Measurements from ENCODE around the gene MLYCD. TPM values are rescaled to one million over a fixed set of nuclear protein-coding genes. Genes with fewer than 3 reads are reported as not detected.
"Not testable (repeated sequence)": the region's sequence is repeated elsewhere in the genome, so short reads cannot be mapped to it uniquely, and the experiment has no call there.

The MLYCD gene
- total RNA-seq, 1 experiment from 2014 or later: 1.0 TPM

DNA sequence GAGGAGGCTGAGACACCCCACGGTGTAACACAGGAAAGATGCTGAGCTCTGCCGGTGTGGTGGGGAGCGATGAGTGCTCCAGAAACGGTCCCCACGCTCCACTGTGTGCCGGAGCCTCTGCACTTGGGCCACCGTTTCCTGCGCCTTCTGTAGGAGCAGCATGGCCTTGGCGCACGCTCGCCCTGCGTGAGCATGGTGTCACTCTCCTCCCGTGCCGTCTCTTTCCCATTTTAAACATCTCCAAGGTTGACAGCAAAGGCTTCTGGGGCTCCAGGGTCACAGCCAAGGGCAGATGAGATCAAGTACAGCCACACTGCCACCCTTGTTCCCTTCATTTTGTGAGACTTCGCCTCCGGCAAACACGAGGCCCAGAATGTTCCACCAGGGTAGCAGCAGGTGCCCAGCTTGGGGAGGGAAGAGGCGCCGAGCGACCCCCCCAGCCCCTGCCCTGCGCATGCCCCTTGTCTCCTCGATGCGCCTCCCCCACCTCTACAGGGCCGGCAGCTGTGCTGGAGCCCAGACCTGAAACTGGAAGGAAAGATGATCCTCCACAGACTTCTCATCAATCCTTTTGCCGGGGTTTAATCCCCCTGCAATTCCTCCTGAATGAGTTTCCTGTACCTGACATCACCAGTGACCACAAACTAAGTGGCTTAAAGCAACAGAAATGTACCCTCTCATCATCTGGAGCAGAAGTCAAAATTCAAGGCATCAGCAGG is 34.2 kb downstream of the MLYCD start:
- Histone ChIP-seq H3K9me3 (no peaks in the 10 kb centered on the region), H3K4me3 (no peak overlapping the region), H3K27me3 (no peaks in the 10 kb centered on the region), H3K36me3 (no peaks in the 10 kb centered on the region)
- DNase-seq: no peak

DNA sequence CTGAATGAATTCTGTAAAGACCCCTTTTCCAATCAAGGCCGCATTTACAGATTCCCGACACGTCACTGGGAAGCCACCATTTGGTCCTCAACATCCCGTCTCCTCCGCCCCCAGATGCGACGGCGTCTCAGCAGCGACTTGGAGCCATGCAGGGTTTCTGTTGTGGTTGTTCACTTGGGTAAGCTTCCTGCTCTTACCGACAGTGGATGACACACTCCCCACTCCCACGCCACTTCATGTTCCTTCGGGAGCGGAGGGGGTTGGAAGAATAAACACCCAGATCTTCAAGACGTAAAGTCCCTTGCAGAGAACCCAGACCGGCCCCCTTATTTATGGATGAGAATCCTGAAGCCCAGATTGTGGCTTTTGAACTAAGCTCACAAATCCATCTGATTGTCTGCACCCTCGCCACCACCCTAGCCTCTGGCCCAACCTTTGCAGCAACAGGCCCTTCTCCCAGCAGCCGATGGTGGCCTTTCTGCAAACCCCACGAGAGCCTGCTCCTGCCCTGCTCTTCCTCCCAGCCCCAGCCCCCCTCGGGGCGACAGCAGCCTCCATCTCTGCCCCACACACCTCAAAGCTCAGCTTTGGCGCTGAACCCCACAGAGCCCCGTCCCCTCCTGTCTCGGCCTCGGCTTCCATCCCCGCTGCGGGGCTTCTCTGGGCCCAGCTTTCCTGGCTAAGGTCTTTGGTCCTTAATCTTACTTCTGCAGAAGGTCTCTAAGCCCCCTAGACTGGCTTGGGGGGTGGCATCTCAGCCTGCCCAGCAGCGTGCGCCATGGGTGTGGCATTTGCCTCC is 35.2 kb downstream of the MLYCD start:
- no peak for DNase-seq
- Histone ChIP-seq H3K27me3 (no peaks in the 10 kb centered on the region), H3K4me3 (no peak overlapping the region), H3K9me3 (no peaks in the 10 kb centered on the region), H3K36me3 (no peaks in the 10 kb centered on the region)

DNA sequence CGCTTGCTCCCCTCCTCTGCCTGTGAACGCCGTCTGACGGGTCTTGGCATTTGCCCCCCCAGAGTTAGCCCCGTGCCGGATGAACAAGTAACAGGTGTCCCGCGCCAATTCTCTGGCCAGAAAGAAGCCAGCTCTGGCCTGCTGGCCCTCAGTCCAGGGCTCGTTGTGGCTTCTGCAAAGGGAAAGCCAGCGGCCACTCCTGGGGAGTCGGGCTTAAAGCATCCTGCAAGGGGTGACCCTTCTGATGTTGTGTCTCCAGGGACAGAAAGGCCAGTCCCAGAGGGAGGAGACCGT is 35.7 kb downstream of the MLYCD start:
- H3K27me3 ChIP-seq: no peaks in the 10 kb centered on the region
- H3K9me3 ChIP-seq: no peaks in the 10 kb centered on the region
- no peak for DNase-seq
- no peaks in the 10 kb centered on the region for H3K36me3 ChIP-seq
- H3K4me3 ChIP-seq: no peak overlapping the region

DNA sequence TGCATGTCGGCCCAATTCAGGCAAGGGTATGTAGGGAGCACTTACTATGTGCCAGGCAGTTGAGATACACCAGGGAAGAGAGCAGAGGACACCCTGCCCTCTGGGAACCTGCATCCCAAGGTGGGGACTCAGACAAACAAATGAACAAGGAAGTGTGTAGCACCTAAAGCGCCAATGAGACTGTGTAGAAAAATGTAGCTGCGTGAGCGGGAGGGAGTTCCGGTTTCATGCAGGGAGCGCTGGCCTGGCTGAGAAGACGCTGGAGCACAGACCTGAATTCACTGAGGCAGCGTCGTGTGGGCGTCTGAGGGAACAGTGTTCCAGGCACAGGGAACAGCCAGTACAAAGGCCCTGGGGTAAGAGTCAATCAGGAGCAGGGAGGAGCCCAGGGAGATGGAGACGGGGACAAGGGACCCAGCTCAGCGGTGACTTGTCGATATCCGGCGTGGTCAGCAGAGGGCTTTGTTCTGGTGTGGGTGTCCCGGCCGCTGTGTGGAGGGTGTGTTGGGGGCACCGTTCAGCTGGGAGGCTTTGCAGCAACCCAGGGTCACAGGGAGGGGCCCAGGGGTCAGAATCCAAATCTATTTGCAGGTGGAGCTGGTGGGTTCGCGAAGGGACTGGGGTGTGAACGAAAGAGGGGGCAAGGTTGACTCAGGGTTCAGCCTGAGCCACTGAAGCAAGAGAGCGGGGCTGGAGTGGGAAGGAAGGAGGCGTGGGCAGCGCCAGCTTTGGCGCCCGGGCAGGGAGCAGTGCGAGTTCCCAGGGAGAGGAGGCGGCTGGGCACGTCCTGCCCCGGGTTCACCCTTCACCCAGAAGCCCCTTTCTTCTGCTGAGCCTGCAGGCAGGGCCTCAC is 36.3 kb downstream of the MLYCD start:
- DNase-seq: no peak
- no peaks in the 10 kb centered on the region for H3K27me3 ChIP-seq
- no peaks in the 10 kb centered on the region for H3K9me3 ChIP-seq
- H3K36me3 ChIP-seq: no peaks in the 10 kb centered on the region
- H3K4me3 ChIP-seq: no peak overlapping the region

DNA sequence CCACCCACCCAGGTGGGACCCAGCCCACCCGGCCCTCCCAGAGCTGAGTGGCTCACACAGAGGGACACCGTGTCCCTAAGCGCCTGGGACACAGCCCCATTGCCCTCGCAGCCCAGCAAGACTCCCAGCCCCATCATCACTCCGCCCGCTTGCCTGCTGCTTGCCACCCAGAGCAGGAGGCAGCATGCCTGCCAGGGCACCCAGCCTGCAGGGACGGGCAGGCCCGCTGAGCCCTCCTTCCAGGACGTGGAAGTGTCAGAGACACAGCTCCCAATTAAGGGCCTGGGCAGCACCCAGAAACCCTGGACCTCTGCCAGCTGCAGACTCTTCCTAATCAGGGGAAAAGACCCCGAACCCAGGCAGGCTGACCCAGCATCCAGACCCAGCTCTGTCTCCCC is 36.9 kb downstream of the MLYCD start:
- Histone ChIP-seq H3K27me3 (no peaks in the 10 kb centered on the region), H3K9me3 (no peaks in the 10 kb centered on the region), H3K36me3 (no peaks in the 10 kb centered on the region), H3K4me3 (no peak overlapping the region)
- no peak for DNase-seq

DNA sequence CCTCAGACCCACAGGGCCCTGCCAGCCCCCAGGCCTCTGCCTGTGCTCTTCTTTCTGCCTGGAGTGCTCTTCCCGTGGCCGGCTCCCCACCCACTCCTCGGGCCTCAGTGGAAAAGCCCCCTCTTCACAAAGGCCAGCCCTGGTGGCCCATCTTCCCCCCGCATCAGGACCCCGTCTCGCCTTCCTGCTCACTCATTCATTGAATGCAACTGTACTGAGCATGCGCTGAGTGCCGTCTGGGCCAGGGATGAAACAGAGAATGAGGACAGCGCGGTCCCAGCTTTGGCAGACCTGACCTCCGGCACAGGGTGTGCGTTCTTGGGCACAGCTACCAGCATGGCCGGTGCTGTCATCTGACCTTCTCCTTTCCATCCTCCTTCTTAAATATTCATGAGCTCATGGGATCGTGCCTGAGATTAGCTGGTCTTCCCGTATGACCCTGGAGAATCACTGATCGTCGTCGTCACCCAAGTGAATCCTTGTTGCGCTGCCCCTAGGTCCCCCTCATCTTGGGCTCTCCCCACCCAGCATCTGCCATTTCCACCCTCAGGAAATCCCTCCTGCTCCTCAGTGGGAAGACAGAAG is 37.8 kb downstream of the MLYCD start:
- no peaks in the 10 kb centered on the region for H3K9me3 ChIP-seq
- no peaks in the 10 kb centered on the region for H3K27me3 ChIP-seq
- no peak for DNase-seq
- no peak overlapping the region for H3K4me3 ChIP-seq
- H3K36me3 ChIP-seq: no peaks in the 10 kb centered on the region

DNA sequence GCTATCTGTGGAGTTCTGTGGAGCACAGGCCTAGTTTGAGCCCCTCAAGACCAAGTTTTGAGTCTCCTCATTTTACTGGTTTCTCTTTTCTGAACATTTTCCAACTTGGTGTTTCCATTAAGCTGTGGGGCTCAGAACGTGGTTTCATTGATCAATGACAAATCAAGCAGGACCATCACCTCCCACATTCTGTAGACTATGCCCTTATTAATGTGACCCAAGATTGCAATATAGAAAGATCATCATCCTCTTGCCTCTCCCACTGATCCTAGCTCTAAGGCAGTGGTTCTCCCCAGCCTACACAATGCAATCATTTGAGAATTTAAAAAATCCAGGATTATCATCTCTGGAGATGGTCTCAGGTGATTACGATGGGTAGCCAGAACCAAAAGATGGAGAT is 38.4 kb downstream of the MLYCD start:
- Histone ChIP-seq H3K9me3 (no peaks in the 10 kb centered on the region), H3K27me3 (no peaks in the 10 kb centered on the region), H3K4me3 (no peak overlapping the region), H3K36me3 (no peaks in the 10 kb centered on the region)
- no peak for DNase-seq

DNA sequence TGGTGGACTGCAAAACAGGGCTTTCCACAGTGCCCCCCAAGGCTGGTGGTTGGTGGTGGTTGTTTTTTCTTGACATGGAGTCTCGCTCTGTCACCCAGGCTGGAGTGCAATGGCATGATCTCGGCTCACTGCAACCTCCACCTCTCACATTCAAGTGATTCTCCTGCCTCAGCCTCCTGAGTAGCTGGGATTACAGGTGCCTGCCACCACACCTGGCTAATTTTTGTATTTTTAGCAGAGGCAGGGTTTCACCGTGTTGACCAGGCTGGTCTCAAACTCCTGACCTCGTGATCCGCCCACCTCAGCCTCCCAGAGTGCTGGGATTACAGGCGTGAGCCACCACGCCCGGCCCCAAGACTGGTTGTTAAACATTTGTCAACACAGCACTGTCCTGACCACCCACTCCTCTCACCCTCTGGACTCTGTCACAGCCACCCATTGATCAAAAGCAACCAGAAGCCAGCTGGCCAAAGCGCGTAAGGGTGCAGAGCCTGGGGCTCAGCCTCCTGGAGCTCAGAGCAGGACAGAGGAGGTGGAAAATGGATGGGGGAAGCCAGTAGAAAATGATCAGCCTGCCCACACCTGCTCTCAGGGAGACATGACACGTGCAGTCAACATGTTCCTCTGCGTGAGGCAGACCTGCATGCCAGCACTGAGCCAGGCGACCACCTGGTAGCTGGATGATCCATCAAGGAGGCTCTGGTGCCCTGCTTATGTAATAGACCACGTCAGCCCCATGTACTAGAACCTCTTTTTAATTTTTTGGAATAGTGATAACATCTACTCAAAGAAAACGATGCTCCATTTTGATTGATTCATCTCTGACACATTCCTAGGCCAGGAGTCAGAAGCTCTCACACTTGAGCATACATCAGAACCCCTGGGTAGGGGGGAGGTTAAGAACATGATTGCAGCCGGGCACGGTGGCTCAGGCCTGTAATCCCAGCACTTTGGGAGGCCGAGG is 39.3 kb downstream of the MLYCD start:
- no peaks in the 10 kb centered on the region for H3K36me3 ChIP-seq
- H3K9me3 ChIP-seq: no peaks in the 10 kb centered on the region
- no peak for DNase-seq
- no peak overlapping the region for H3K4me3 ChIP-seq
- H3K27me3 ChIP-seq: no peaks in the 10 kb centered on the region

DNA sequence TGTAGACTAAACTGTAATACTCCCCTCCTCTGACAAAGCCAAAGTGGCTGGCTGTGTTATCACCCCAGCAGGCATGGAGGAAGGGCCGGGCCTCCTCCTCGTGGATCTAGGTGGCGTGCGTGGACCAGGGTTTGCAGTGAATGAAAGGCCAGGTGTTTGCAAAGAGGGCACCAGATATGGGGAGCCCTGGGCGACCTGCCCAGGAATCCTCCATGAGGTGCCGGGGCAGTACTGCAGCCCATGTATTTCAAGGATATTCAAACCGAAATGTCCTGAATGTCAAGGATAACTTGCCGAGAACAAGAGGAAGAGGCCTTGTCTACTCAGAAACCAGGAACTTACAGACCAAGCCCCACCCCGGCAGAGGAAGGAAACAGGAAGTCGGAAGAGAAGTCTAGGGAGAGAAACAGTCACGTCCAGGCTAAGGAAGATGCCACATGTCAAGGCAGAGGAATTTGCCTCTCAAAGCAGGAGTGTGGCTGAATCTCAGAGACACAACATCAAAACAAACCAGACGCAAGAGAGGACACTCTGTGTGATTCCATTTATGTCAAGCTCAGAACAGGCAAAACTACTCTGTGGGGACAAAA is 40.4 kb downstream of the MLYCD start:
- no peak for DNase-seq
- Histone ChIP-seq H3K9me3 (no peaks in the 10 kb centered on the region), H3K36me3 (no peaks in the 10 kb centered on the region), H3K4me3 (no peak overlapping the region), H3K27me3 (no peaks in the 10 kb centered on the region)

DNA sequence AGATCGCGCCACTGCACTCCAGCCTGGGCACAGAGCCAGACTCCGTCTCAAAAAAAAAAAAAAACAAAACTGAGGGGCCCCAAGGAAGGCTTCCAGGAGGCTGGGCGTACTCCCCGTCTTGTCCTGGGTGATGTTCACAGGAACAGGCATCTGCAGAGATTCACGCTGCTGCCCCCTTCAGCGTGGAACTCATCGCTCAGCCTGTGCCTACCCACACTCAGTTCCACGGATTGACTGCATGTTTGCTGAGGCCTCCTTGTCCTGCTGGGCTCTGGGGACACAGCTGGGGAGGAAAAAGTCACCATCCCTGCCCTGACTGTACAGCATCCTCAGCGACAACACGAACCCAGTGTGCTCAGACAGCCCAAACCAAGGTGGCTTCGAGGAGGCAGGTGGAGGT is 41.2 kb downstream of the MLYCD start:
- no peaks in the 10 kb centered on the region for H3K36me3 ChIP-seq
- H3K4me3 ChIP-seq: no peak overlapping the region
- no peak for DNase-seq
- no peaks in the 10 kb centered on the region for H3K27me3 ChIP-seq
- no peaks in the 10 kb centered on the region for H3K9me3 ChIP-seq

DNA sequence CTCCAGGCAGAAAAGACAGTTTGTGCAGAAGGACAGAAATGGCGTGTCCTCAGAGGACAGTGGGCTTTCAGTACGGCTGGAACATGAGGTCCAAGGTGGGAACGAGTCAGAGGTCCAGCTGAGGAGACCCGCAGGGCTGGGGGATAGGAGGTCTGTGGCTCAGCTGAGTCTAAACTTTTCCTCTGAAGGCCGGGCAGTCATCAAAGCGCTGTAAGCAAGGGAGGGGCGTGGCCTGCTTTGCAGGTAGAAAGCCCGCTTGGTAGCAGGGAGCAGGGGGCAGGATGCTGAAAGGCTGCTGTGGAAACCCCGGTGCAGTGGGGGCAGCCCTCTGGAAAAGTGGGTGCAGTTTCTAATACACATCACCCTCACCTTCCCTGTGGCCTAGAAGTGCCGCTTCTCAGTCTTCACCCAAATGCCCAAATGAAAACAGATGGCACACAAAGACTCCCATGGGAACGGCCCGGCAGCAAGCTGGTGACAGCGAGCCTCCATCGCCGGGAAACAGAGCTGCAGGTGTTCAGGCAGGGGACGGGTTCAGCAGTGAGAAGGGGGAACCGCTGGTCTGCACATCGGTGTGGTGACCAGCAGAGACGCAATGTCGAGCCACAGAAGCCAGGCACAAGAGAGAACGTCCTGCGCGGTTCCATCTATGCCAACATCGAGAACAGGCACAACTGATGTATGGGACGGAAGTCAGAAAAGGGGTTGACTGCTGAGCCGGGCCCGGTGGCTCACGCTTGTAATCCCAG is 41.9 kb downstream of the MLYCD start:
- no peak for DNase-seq
- Histone ChIP-seq H3K27me3 (no peaks in the 10 kb centered on the region), H3K9me3 (no peaks in the 10 kb centered on the region), H3K36me3 (no peaks in the 10 kb centered on the region), H3K4me3 (no peak overlapping the region)

DNA sequence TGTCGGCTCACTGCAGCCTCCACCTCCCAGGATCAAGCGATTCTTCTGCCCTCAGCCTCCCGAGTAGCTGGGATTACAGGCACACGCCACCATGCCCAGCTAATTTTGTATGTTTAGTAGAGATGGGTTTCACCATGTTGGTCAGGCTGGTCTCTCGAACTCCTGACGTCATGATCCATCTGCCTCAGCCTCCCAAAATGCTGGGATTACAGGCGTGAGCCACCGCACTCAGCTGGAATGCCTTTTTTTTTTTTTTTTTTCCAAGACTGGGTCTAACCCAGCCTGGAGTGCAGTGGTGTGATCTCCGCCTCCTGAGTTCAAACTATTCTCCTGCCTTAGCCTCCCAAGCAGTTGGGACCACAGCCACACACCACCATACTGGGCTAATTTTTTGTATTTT is 42.6 kb downstream of the MLYCD start:
- DNase-seq, H3K36me3 ChIP-seq, H3K4me3 ChIP-seq, H3K9me3 ChIP-seq, H3K27me3 ChIP-seq: not testable (repeated sequence)

DNA sequence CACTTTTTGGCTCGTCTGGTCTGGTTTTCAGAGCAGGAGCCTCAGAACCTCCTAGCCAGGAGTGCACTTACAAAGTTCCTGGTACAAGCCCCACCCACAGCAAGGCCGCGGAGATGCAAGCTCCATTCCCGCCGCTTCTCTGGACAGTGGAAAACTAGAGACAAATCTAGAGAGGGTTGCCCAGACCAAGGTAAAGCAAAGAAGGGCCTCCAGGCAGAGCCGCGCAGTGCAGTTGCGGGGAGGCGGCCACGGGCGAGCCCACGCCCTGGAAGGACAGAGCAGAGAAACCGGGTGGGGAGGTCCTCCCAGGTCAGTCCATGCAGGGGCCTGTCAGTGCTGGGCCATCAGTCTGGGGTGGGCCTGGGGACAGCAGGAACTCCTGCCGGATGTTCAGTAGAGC is 43.2 kb downstream of the MLYCD start:
- H3K9me3 ChIP-seq: no peaks in the 10 kb centered on the region
- no peak for DNase-seq
- no peaks in the 10 kb centered on the region for H3K36me3 ChIP-seq
- no peaks in the 10 kb centered on the region for H3K27me3 ChIP-seq
- H3K4me3 ChIP-seq: no peak overlapping the region

DNA sequence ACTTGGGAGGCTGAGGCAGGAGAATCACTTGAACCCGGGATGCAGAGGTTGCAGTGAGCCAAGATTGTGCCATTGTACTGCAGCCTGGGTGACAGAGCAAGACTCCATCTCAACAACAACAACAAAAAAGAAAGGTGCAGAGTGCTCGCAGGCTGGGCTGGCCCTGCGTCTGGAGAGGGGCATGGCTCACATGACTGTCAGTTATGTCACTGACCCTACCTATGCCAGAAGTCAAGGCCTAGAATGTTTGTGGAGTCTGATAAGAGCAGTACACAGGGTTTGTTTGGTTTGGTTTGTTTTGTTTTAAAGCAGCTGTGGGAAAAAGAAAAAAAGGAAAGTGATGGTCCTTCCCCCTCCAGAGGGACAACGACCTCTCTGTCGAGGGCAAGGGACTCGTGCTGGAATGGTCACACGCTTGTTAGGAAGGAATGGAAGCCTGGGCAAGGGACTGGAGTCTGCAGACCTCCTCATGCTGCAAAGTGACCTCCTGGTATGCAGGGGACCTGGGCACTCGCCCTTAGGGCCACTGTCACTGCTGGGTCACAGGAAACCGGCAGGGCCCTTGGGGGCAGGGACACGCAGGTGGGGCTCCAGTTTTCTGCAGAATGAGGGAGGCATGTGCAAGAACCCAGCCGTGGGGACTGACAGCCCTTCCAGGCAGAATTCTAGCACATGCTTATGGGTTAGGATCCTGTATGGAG is 44.0 kb downstream of the MLYCD start:
- DNase-seq: no peak
- H3K36me3 ChIP-seq: no peaks in the 10 kb centered on the region
- H3K4me3 ChIP-seq: no peak overlapping the region
- no peaks in the 10 kb centered on the region for H3K27me3 ChIP-seq
- H3K9me3 ChIP-seq: no peaks in the 10 kb centered on the region

DNA sequence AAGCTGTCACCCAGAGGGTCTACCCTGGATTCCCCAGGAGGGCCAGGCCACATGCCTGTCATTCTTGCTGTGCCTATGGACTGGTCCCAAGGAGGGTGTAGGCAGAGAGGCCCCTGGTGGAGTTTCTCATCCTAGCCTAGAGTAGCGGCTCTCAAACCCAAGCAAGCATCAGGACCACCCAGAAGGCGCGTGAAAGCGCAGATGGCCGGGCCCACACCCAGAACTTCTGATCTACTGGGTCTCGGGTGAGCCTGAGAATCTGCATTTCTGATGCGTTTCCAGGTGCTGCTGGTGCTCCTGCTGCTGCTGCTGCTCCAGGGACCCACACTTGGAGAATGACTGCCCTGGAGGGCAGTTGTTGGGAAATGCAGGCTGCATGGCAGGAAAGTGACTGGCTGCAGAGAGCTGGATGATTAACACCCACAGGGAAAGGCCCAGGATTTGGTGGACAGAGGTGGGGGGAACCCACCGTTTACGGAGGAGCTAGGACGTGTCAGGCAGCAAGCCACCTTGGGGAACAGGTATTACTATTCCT is 44.7 kb downstream of the MLYCD start:
- Histone ChIP-seq H3K27me3 (no peaks in the 10 kb centered on the region), H3K9me3 (no peaks in the 10 kb centered on the region), H3K4me3 (no peak overlapping the region), H3K36me3 (no peaks in the 10 kb centered on the region)
- no peak for DNase-seq
